ENCODE measurements around the gene SPATA3.

DNA sequence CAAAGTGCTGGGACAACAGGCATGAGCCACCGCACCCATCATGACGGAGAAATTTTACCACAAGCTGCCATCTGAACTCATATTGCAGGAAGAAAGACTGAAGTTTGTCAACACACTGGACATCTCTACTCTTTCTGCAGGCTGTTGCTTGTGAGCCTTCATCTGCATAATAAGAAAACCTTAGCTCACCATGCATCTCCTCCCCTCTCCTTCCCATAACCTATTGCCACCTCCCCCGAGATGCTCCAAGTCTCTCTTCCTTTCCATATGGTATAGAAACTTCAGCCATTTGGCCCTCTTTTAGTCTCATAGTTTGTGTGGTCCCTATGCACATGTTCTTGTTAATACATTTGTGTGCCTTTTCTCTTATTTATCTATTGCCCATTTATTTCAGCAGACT is 22.3 kb downstream of the SPATA3 start:
- TF ChIP-seq, protein P1, sequence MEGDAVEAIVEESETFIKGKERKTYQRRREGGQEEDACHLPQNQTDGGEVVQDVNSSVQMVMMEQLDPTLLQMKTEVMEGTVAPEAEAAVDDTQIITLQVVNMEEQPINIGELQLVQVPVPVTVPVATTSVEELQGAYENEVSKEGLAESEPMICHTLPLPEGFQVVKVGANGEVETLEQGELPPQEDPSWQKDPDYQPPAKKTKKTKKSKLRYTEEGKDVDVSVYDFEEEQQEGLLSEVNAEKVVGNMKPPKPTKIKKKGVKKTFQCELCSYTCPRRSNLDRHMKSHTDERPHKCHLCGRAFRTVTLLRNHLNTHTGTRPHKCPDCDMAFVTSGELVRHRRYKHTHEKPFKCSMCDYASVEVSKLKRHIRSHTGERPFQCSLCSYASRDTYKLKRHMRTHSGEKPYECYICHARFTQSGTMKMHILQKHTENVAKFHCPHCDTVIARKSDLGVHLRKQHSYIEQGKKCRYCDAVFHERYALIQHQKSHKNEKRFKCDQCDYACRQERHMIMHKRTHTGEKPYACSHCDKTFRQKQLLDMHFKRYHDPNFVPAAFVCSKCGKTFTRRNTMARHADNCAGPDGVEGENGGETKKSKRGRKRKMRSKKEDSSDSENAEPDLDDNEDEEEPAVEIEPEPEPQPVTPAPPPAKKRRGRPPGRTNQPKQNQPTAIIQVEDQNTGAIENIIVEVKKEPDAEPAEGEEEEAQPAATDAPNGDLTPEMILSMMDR (IDR thresholded peaks at IDR 0.05): no peak
- no peak for TF ChIP-seq POLR2A (IDR thresholded peaks at IDR 0.05)

Measured in tibial nerve (tissue), 3 donors.